ENCODE data around the gene BCAS3.

Gene BCAS3

DNA sequence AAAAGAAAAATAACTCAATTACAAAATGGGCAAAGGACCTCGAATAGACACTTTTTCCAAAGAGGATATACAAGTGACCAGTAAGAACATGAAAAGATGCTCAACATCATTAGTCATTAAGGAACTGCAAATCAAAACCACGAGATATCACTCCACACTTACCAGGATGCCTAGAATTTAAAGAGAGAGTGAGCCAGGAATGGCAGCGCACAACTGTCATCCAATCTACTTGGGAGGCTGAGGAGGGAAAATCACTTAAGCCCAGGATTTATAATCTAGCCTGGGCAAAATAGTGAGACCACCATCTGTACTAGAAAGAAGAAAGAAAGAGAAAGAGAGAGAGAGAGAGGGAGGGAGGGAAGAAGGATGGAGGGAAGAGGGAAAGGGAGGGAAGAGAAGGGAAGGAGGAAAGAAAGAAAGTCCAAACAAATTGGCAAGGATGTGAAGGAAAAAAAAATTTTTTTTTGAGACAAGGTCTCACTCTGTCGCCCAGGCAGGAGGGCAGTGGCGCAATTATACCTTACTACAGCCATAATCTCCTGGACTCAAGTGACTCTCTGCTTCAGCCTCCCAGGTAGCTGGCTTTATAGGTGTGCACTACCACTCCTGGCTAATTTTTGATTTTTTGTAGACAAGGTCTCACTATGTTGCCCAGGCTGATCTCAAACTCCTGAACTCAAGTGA is 744.6 kb downstream of the BCAS3 start:
- ATAC-seq, result no peak
- TF ChIP-seq RARB (CRISPR knock-in tag; IDR thresholded peaks at IDR 0.05) (no peak), ARNTL (CRISPR knock-in tag; IDR thresholded peaks at IDR 0.05; ENCODE audit: borderline replicate concordance, low read depth) (no peak), ZNF70 (CRISPR knock-in tag; IDR thresholded peaks at IDR 0.05) (no peak), OSR1 (CRISPR knock-in tag; IDR thresholded peaks at IDR 0.05) (no peak), SNAI2 (CRISPR knock-in tag; IDR thresholded peaks at IDR 0.05) (no peak), ZNF565 (CRISPR knock-in tag; conservative IDR thresholded peaks at IDR 0.05; ENCODE audit: low read depth) (no peak), ESRRG (CRISPR knock-in tag; IDR thresholded peaks at IDR 0.05) (no peak), CSDC2 (CRISPR knock-in tag; IDR thresholded peaks at IDR 0.05) (no peak)
- TF ChIP-seq, protein P1, sequence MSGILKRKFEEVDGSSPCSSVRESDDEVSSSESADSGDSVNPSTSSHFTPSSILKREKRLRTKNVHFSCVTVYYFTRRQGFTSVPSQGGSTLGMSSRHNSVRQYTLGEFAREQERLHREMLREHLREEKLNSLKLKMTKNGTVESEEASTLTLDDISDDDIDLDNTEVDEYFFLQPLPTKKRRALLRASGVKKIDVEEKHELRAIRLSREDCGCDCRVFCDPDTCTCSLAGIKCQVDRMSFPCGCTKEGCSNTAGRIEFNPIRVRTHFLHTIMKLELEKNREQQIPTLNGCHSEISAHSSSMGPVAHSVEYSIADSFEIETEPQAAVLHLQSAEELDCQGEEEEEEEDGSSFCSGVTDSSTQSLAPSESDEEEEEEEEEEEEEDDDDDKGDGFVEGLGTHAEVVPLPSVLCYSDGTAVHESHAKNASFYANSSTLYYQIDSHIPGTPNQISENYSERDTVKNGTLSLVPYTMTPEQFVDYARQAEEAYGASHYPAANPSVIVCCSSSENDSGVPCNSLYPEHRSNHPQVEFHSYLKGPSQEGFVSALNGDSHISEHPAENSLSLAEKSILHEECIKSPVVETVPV (CRISPR knock-in tag; IDR thresholded peaks at IDR 0.05), result no peak
- TF ChIP-seq, protein P2, sequence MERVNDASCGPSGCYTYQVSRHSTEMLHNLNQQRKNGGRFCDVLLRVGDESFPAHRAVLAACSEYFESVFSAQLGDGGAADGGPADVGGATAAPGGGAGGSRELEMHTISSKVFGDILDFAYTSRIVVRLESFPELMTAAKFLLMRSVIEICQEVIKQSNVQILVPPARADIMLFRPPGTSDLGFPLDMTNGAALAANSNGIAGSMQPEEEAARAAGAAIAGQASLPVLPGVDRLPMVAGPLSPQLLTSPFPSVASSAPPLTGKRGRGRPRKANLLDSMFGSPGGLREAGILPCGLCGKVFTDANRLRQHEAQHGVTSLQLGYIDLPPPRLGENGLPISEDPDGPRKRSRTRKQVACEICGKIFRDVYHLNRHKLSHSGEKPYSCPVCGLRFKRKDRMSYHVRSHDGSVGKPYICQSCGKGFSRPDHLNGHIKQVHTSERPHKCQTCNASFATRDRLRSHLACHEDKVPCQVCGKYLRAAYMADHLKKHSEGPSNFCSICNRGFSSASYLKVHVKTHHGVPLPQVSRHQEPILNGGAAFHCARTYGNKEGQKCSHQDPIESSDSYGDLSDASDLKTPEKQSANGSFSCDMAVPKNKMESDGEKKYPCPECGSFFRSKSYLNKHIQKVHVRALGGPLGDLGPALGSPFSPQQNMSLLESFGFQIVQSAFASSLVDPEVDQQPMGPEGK (CRISPR knock-in tag; IDR thresholded peaks at IDR 0.05; ENCODE audit: borderline replicate concordance), result no peak

DNA sequence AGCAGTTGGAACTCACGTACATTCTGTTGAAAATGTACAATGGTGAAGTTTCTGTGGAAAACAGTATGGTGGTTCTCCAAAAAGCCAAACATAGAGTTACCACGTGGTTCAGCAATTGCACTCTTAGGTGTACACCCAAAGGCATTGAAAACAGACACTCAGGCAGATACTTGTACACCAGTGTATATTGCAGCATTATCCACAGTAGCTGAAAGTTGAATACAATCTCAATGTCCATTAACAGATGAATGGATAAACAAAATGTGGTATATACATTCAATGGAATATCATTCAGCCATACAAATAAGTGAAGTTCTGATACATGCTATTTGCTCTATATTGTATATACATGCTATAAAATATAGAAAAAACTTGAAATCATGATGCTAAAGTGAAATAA is 745.2 kb downstream of the BCAS3 start:
- TF ChIP-seq ZFP3 (CRISPR knock-in tag; IDR thresholded peaks at IDR 0.05), result no peak
- no peak for TF ChIP-seq ZC3H10 (CRISPR knock-in tag; IDR thresholded peaks at IDR 0.05)
- TF ChIP-seq SNAI2 (CRISPR knock-in tag; IDR thresholded peaks at IDR 0.05), result no peak
- TF ChIP-seq, protein P2 (CRISPR knock-in tag; IDR thresholded peaks at IDR 0.05; ENCODE audit: borderline replicate concordance), result no peak
- TF ChIP-seq BACH2 (CRISPR knock-in tag; IDR thresholded peaks at IDR 0.05; ENCODE audit: borderline replicate concordance), result no peak
- TF ChIP-seq ZNF8 (CRISPR knock-in tag; IDR thresholded peaks at IDR 0.05), result no peak
- no peak for TF ChIP-seq TCF4 (CRISPR knock-in tag; IDR thresholded peaks at IDR 0.05; ENCODE audit: borderline replicate concordance)
- TF ChIP-seq ESRRG (CRISPR knock-in tag; IDR thresholded peaks at IDR 0.05), result no peak
- no peak for TF ChIP-seq ZNF70 (CRISPR knock-in tag; IDR thresholded peaks at IDR 0.05)
- TF ChIP-seq, protein P1 (CRISPR knock-in tag; IDR thresholded peaks at IDR 0.05), result no peak
- no peak for TF ChIP-seq ARNTL (CRISPR knock-in tag; IDR thresholded peaks at IDR 0.05; ENCODE audit: borderline replicate concordance, low read depth)
- ATAC-seq, result no peak

DNA sequence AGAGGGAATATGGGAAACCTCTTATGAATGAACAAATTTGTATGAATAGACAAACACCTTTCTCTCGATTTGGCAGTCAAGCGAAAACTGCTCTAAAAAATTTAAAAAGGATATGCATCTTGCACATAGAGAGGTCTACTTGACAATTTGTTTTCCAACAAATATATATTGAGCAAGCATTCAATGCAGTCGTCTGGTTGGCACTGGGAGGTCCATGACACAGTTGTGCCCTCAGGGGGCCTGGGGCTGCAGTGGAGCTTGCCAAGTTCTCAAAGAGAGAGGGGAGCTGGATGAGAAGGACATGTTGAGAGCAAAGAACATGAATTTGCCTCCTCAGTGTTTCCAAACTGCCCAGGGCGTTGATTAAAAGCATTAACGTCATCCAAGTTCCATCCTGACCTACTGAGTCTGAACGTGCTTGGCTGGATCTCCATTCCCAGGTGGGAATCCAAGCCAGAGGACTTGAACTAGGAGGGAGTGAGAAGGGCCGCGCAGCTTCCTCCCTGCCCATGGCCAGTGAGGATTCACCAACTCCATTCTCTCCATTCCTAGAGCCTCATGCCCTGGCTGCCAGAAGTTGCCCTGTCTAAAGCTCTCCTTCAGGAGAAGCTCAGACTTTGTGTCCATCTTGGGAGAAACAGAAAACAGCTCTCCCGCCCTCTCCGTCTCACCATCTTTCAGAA is 746.5 kb downstream of the BCAS3 start:
- TF ChIP-seq BACH2 (CRISPR knock-in tag; IDR thresholded peaks at IDR 0.05; ENCODE audit: borderline replicate concordance) (no peak), ZFP3 (CRISPR knock-in tag; IDR thresholded peaks at IDR 0.05) (no peak), ZC3H10 (CRISPR knock-in tag; IDR thresholded peaks at IDR 0.05) (no peak), PPARA (CRISPR knock-in tag; IDR thresholded peaks at IDR 0.05; ENCODE audit: borderline replicate concordance) (no peak), OSR1 (CRISPR knock-in tag; IDR thresholded peaks at IDR 0.05) (no peak), ARNTL (CRISPR knock-in tag; IDR thresholded peaks at IDR 0.05; ENCODE audit: borderline replicate concordance, low read depth) (no peak)
- TF ChIP-seq, protein P2 (CRISPR knock-in tag; IDR thresholded peaks at IDR 0.05; ENCODE audit: borderline replicate concordance), result no peak
- TF ChIP-seq, protein P3, sequence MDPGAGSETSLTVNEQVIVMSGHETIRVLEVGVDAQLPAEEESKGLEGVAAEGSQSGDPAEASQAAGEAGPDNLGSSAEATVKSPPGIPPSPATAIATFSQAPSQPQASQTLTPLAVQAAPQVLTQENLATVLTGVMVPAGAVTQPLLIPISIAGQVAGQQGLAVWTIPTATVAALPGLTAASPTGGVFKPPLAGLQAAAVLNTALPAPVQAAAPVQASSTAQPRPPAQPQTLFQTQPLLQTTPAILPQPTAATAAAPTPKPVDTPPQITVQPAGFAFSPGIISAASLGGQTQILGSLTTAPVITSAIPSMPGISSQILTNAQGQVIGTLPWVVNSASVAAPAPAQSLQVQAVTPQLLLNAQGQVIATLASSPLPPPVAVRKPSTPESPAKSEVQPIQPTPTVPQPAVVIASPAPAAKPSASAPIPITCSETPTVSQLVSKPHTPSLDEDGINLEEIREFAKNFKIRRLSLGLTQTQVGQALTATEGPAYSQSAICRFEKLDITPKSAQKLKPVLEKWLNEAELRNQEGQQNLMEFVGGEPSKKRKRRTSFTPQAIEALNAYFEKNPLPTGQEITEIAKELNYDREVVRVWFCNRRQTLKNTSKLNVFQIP (CRISPR knock-in tag; IDR thresholded peaks at IDR 0.05; ENCODE audit: borderline replicate concordance, low read depth), result no peak
- TF ChIP-seq, protein P4, sequence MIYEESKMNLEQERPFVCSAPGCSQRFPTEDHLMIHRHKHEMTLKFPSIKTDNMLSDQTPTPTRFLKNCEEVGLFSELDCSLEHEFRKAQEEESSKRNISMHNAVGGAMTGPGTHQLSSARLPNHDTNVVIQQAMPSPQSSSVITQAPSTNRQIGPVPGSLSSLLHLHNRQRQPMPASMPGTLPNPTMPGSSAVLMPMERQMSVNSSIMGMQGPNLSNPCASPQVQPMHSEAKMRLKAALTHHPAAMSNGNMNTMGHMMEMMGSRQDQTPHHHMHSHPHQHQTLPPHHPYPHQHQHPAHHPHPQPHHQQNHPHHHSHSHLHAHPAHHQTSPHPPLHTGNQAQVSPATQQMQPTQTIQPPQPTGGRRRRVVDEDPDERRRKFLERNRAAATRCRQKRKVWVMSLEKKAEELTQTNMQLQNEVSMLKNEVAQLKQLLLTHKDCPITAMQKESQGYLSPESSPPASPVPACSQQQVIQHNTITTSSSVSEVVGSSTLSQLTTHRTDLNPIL (CRISPR knock-in tag; IDR thresholded peaks at IDR 0.05; ENCODE audit: low read depth), result no peak
- no peak for ATAC-seq
